H1 (cell line): ENCODE data around the gene METTL18. TPM values are rescaled to one million over a fixed set of nuclear protein-coding genes. Genes with fewer than 3 reads are reported as not detected.
"Not testable (repeated sequence)": the region's sequence is repeated elsewhere in the genome, so short reads cannot be mapped to it uniquely, and the experiment has no call there.

Experiments
- CTCF ChIA-PET: fragments of 300-600 bp; sonication (Branson Sonifier 250); formaldehyde crosslinking; loops from one replicate; lab custom pipeline; 2021; ENCODE audit not compliant: partially characterized antibody; lab: Charles Lee
- POLR2A ChIA-PET: fragments of 300-600 bp; sonication (Branson Sonifier 250); formaldehyde crosslinking; loops from one replicate; lab custom pipeline; 2021; ENCODE audit warnings: inconsistent platforms; ENCODE audit not compliant: partially characterized antibody; lab: Charles Lee
- DNase-seq, 2 experiments: peaks; one replicate each; pipeline versions ENCODE4 v3.0.0 to v3.0.0-alpha.2; 2010 to 2022; ENCODE audit warnings: low spot score in 2 of 2, low read depth in 1 of 2, mixed read lengths in 1 of 2
- FAIRE-seq: peaks from 2 replicates; lab custom pipeline; 2011; peaks lifted over from hg19 to GRCh38; lab: Jason Lieb, UNC
- H2AFZ ChIP-seq: 2 replicates; pipeline ENCODE4 v1.8.1; 2012; ENCODE audit warnings: low read length, inconsistent platforms
- H2AK5ac ChIP-seq: 2 replicates; pipeline ENCODE4 v1.6.1; 2013; ENCODE audit warnings: low read depth, low read length
- H2BK120ac ChIP-seq: replicated peaks from 2 replicates; pipeline ENCODE3; 2013; ENCODE audit warnings: low read depth, low read length, inconsistent platforms
- H2BK12ac ChIP-seq: 2 replicates; pipeline ENCODE4 v1.6.1; 2013; ENCODE audit warnings: low read depth, low read length
- H2BK15ac ChIP-seq: 2 replicates; pipeline ENCODE4 v1.6.1; 2013; ENCODE audit warnings: low read length
- H2BK20ac ChIP-seq: 2 replicates; pipeline ENCODE4 v1.6.1; 2013; ENCODE audit warnings: low read length
- H2BK5ac ChIP-seq: 2 replicates; pipeline ENCODE4 v1.6.1; 2013; ENCODE audit warnings: low read depth, low read length
- H3K14ac ChIP-seq: 2 replicates; pipeline ENCODE4 v1.6.1; 2013; ENCODE audit warnings: inconsistent platforms; ENCODE audit not compliant: insufficient read length
- H3K18ac ChIP-seq: 2 replicates; pipeline ENCODE4 v1.6.1; 2013; ENCODE audit warnings: low read length; ENCODE audit errors: extremely low read depth
- H3K23ac ChIP-seq: 2 replicates; pipeline ENCODE4 v1.6.1; 2013; ENCODE audit warnings: inconsistent platforms; ENCODE audit not compliant: insufficient read length
- H3K23me2 ChIP-seq: 2 replicates; pipeline ENCODE4 v1.6.1; 2013; ENCODE audit warnings: low read depth, low read length
- H3K27ac ChIP-seq: 2 replicates; pipeline ENCODE4 v1.6.1; 2011; ENCODE audit warnings: low read depth, low read length, inconsistent platforms
- H3K27me3 ChIP-seq, 4 experiments: replicated peaks in 1 of 4; 1 replicate in 1 of 4; 2 replicates in 3 of 4; pipeline versions ENCODE4 v1.6.1 to v1.8.1; 2011 to 2013; ENCODE audit warnings: low read length in 3 of 4, mild to moderate bottlenecking in 3 of 4, inconsistent platforms in 2 of 4, mixed read lengths in 2 of 4, moderate library complexity in 1 of 4; ENCODE audit not compliant: control insufficient read depth in 3 of 4, insufficient read depth in 3 of 4; ENCODE audit errors: extremely low read depth in 1 of 4
- H3K36me3 ChIP-seq, 4 experiments: 2 replicates each; pipeline versions ENCODE4 v1.6.1 to v1.8.1; 2011 to 2013; ENCODE audit warnings: mild to moderate bottlenecking in 4 of 4, low read length in 3 of 4, moderate library complexity in 2 of 4, control low read depth in 1 of 4, inconsistent platforms in 1 of 4; ENCODE audit not compliant: insufficient read depth in 4 of 4, control insufficient read depth in 2 of 4
- H3K4ac ChIP-seq: replicated peaks from 2 replicates; pipeline ENCODE3; 2013; ENCODE audit warnings: low read length, low read depth, mixed read lengths, inconsistent platforms; ENCODE audit not compliant: insufficient read length
- H3K4me1 ChIP-seq, 4 experiments: replicated peaks in 1 of 4; 1 replicate in 1 of 4; 2 replicates in 3 of 4; pipeline versions ENCODE4 v1.6.1 to v1.8.1; 2011 to 2013; ENCODE audit warnings: low read length in 3 of 4, inconsistent platforms in 2 of 4, mixed read lengths in 1 of 4; ENCODE audit not compliant: insufficient read depth in 4 of 4, control insufficient read depth in 3 of 4
- H3K4me2 ChIP-seq, 2 experiments: 2 replicates each; pipeline versions ENCODE4 v1.6.1 to v1.8.1; 2011 to 2013; ENCODE audit warnings: low read depth in 2 of 2, low read length in 2 of 2, control low read depth in 1 of 2, inconsistent platforms in 1 of 2, mild to moderate bottlenecking in 1 of 2; ENCODE audit not compliant: insufficient read depth in 1 of 2
- H3K4me3 ChIP-seq, 4 experiments: fragments of 200-600, 300-600 bp in 1 of 4; sonication (generic), shearing (Covaris generic), sonication (Bioruptor Twin) in 1 of 4; 2 replicates each; pipeline versions ENCODE4 v1.5.1 to v1.8.1; 2011 to 2016; ENCODE audit warnings: low read length in 4 of 4, low read depth in 3 of 4, control low read depth in 2 of 4, inconsistent platforms in 2 of 4, mild to moderate bottlenecking in 2 of 4, mixed read lengths in 1 of 4, moderate library complexity in 1 of 4; ENCODE audit not compliant: insufficient read depth in 2 of 4; ENCODE audit errors: extremely low read depth in 1 of 4
- H3K56ac ChIP-seq: replicated peaks from 2 replicates; pipeline ENCODE3; 2013; ENCODE audit warnings: low read depth, mild to moderate bottlenecking, mixed read lengths, low read length, inconsistent platforms; ENCODE audit not compliant: insufficient read length
- H3K79me1 ChIP-seq: 2 replicates; pipeline ENCODE4 v1.6.1; 2013; ENCODE audit warnings: low read depth, low read length, control low read depth
- H3K79me2 ChIP-seq, 2 experiments: 2 replicates each; pipeline versions ENCODE4 v1.6.1 to v1.8.1; 2012 to 2013; ENCODE audit warnings: low read length in 2 of 2, mild to moderate bottlenecking in 2 of 2, inconsistent platforms in 1 of 2; ENCODE audit not compliant: insufficient read depth in 2 of 2, control insufficient read depth in 1 of 2
- H3K9ac ChIP-seq, 4 experiments: replicated peaks in 1 of 4; 1 replicate in 1 of 4; 2 replicates in 3 of 4; pipeline versions ENCODE4 v1.6.1 to v1.8.1; 2011 to 2013; ENCODE audit warnings: low read depth in 3 of 4, low read length in 3 of 4, control low read depth in 2 of 4, mild to moderate bottlenecking in 2 of 4, moderate library complexity in 2 of 4, inconsistent platforms in 1 of 4; ENCODE audit errors: extremely low read depth in 1 of 4
- H3K9me3 ChIP-seq, 2 experiments: 2 replicates each; pipeline versions ENCODE4 v1.6.1 to v1.8.1; 2012 to 2013; ENCODE audit warnings: mild to moderate bottlenecking in 2 of 2, moderate library complexity in 2 of 2, control low read depth in 1 of 2, inconsistent platforms in 1 of 2, low read depth in 1 of 2, low read length in 1 of 2, mixed read lengths in 1 of 2; ENCODE audit not compliant: insufficient read depth in 2 of 2
- H4K20me1 ChIP-seq, 2 experiments: replicated peaks in 1 of 2; 2 replicates each; pipeline versions ENCODE3 to v1.8.1; 2011 to 2013; ENCODE audit warnings: inconsistent platforms in 2 of 2, low read length in 2 of 2, mild to moderate bottlenecking in 1 of 2; ENCODE audit not compliant: insufficient read depth in 2 of 2, control insufficient read depth in 1 of 2
- H4K5ac ChIP-seq: 2 replicates; pipeline ENCODE4 v1.6.1; 2013; ENCODE audit warnings: low read length, low read depth, mixed read lengths, inconsistent platforms; ENCODE audit not compliant: insufficient read length
- H4K8ac ChIP-seq: 2 replicates; pipeline ENCODE4 v1.8.0; 2013; ENCODE audit warnings: mild to moderate bottlenecking, moderate library complexity, low read length, inconsistent platforms; ENCODE audit not compliant: insufficient read depth; ENCODE audit errors: extremely low read depth
- H4K91ac ChIP-seq: replicated peaks from 2 replicates; pipeline ENCODE3; 2013; ENCODE audit warnings: low read length, mixed read lengths, inconsistent platforms; ENCODE audit not compliant: insufficient read length
- polyA plus RNA-seq, 7 experiments: library from polyadenylated mRNA; depleted of rRNA in 3 of 7; stranded (reverse) in 5 of 7; unstranded in 2 of 7; fragments of >200 nt in 5 of 7; fragments of 200-250 nt in 2 of 7; gene quantifications; 1 replicate in 5 of 7; 2 replicates in 1 of 7; 4 replicates in 1 of 7; pipeline versions ENCODE4 v1.2.1 to v1.2.3, GENCODE V29; 2011 to 2013; ENCODE audit warnings: missing spikeins in 2 of 7, mixed read lengths in 2 of 7
- total RNA-seq: library from RNA; stranded (reverse); fragmentation: NEBNext Ultra II Directional; extraction: Animal tissue kit (Norgen Biotek cat#: 25700); gene quantifications from 2 replicates; pipeline ENCODE4 v1.2.1, GENCODE V29; 2021

METTL18 gene
- total and polyA plus RNA-seq, 2 of the 8 experiments (the other 6 are each of a cell fraction or from before 2014, with no cell fraction given): 1.4 to 7.6 TPM

- H2BK5ac ChIP-seq, H3K23me2 ChIP-seq, H3K4me3 ChIP-seq, H2BK15ac ChIP-seq, H3K4ac ChIP-seq, H4K8ac ChIP-seq, H3K18ac ChIP-seq, H4K91ac ChIP-seq, H3K9ac ChIP-seq, POLR2A ChIA-PET, H2BK120ac ChIP-seq, H3K56ac ChIP-seq, H3K79me1 ChIP-seq, H3K14ac ChIP-seq, H4K5ac ChIP-seq, H4K20me1 ChIP-seq, H2BK12ac ChIP-seq, DNase-seq, H3K27me3 ChIP-seq, H2AFZ ChIP-seq, H2BK20ac ChIP-seq, H3K27ac ChIP-seq, H3K4me2 ChIP-seq, H3K4me1 ChIP-seq, FAIRE-seq, H2AK5ac ChIP-seq, H3K9me3 ChIP-seq, H3K23ac ChIP-seq, H3K79me2 ChIP-seq: not testable (repeated sequence)
- peaks cover 0 to 51% (median 14%) of the 10 kb centered on the region in 4 experiments; a peak in 5 of 8 replicates for H3K36me3 ChIP-seq
- CTCF ChIA-PET: interaction anchor here (1.6 kb wide), 1 partner anchor 210 kb away, joined by 3 read pairs; no protein-coding TSS in a partner anchor
Measured at GRCh38 chr1:169811418-169812035, 16.8 kb upstream of the METTL18 start.
